Suppressor macrophage (primary cell): ENCODE results near the gene POLR1H.
"Not testable (repeated sequence)": the region's sequence is repeated elsewhere in the genome, so short reads cannot be mapped to it uniquely, and the experiment has no call there.

Source experiments
- DNase-seq, 4 experiments: peaks; one replicate each; pipeline ENCODE4 v3.0.0-alpha.2; 2020 to 2022
- total RNA-seq, 17 experiments: gene quantifications; one replicate each; lab custom pipeline; 2026; ENCODE audit warnings: mixed read lengths in 6 of 17, inconsistent platforms in 3 of 17; lab: John Stamatoyannopoulos, UW

Gene POLR1H, protein sequence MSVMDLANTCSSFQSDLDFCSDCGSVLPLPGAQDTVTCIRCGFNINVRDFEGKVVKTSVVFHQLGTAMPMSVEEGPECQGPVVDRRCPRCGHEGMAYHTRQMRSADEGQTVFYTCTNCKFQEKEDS
- total RNA-seq, result 2.4 to 9.8 (median 7.1) reads per million in 17 experiments

DNA sequence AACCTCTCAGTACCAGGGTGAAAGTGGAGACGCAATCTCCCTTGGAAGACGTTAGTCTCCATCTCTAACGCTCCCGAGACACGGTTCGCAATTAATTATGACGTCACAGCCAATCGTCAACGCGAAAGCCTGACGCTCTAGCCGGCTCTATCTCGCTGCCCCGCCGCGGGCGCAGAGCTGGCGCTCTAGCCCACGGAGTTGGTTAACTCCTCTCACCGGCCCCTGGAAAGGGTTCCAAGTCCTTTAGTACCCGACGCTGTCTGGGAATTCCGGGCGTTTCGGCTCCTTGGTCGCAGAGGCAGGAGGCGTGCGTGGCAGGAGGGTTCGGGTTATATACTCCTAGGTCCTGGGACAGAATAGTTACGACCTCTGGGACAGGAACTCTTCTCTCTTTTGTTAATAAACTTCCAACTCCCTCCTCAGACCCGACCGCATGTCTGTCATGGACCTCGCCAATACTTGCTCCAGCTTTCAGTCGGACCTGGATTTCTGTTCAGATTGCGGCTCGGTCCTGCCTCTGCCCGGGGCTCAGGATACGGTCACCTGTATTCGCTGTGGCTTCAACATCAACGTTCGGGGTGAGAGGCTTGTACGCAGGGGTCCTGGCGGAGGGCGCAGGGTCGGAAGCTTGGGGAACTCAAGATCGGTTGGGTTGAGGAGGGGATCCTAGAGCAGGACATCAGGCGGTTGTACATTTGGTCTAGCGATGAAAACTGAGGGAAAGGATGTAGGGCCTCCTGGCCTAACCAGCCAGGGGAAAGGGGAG, at the start of gene POLR1H:
Gene POLR1H (plus strand): TSS at position 174 of the 766 bp plus-strand sequence. CDS start 260 bp downstream, at position 434.
- peak; percentile 95 to 98 (median 98) for DNase-seq

DNA sequence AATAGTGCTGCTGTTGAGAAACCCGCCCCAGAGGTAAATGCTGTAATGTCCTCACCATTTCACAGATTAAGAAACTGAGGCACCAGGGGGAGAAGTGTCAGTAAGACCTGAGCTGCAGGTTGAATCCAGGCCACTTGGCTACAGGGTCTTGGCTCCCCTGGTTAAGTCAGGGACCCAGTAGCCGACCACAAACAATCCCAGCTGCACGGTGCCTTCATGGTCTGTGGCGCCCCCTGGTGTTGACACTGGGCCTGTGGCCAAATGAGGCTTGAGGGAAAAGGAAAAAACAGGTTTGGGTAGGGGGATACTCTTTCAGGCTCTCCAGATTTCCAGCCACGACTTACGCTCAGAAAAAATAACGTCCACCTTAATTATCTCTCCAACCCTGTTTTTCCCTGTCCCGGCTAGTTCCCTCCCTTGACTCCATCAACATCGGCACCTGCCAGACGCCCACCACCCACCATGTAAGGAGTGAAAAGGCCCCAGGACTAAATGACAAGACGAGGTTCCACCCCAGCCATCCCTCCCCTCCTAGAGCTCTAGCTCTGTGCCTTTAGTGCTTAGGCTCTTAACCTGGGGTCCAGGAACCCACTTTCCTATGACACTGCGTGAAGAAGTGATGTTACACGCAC, 47.7 kb upstream of the POLR1H start:
- peak in 3 of 4 experiments; percentile 13 to 37 (median 36) for DNase-seq

DNA sequence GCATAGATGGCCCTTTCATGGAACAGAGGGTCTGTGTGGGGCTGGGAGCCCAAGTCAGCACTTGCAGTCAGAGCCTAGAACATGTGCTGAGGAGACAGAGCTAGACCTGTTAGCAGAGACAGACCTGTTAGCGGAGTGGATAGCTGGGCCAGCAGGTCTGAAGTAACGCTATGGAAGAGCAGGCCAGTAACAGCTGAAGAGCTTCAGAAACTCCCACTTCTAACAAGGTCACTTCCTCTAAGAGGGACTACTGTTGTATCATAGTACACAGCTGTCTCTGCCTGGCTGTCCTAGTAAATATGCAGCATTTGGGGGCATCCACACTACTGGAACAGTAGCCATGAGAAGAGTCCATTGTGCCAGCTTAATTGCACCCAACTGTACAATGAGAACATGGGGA, 41.2 kb upstream of the POLR1H start:
- peak in 2 of 4 experiments; percentile 21 to 39 for DNase-seq

DNA sequence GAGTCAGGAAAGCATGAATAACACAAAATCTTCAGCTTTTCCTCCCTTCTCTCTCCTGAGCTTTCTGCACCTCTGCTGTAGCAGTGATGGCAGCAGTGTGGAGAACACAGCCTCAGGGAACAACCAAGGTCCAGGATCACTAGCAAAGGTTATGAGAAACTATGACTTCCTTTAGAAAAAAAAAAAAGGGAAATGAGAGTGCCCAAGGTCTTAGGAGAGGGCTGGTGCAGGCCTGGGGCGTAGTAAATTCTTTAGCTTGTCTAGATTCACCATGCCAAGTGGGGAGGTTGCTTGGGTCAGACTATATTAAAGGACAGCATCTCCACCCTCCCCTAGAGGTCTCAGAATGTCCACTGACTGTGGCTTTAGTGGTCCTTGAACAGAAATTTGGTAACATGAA, 40.4 kb upstream of the POLR1H start:
- peak in 3 of 4 experiments; percentile 28 to 51 (median 34) for DNase-seq

DNA sequence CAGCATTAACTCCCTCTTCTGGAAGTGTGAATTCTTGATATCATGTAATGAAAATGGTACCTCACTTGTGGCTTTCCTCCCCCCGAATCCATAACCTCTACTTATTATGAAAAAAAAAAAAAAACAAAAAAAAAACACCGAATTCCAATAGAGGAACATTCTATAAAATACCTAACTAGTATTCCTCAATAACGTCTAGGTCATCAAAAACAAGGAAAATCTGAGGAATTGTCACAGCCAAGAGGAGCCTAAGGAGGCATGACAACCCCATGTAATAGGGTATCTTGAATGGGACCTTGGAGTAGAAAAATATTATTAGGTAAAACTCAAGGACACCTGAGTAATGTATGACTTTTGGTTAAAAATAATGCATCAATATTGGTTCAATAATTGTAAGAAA, 38.9 kb upstream of the POLR1H start:
- no peak for DNase-seq

DNA sequence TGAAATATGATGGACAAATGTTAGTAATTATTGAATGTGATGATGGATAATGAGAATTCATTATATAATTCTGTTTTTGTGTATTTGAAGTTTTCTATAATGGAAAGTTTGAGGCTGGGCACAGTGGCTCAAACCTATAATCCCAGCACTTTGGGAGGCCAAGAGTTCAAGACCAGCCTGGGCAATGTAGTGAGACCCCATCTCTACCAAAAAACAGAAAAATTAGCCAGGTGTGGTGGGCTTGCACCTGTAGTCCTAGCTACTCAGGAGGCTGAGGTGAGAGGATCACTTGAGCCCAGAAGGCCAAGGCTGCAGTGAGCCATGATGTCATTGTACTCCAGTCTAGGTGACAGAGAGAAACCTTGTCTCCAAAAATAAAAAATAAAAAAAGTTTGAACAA, 38.4 kb upstream of the POLR1H start:
- DNase-seq, result not testable (repeated sequence)

DNA sequence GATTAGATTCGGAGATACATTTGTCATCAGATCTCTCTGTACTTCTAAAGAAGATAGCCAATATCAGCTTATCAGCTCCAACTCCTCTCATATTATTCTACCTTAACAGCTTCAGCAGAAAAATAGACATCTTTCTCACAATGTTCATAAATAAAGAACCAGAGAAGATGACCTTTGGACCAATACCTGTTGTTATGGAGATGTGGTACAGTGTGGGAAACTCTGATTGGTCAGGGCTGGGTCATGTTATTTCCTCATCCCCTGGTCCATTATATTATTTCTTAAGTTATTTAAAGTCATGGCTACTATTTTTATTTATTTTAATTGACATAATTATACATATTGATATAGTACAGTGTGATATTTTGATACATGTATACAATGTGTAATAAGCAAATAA, 35.9 kb upstream of the POLR1H start:
- no peak for DNase-seq

DNA sequence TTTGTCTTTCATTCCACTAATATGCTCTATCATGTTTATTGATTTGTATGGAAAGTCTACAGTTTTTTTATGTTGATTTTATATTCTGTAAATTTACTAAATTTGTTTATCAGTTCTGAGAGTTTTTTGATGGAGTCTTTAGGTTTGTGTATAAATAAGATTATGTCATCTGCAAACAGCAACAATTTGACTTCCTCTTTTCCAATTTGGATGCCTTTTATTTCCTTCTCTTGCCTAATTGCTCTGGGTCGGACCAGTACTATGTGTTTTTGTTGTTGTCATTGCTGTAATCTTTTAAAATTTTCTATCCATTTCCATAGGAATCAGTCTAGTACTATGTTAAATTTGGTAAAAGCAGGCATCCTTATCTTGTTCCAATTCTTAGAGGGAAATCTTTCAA, 31.5 kb upstream of the POLR1H start:
- DNase-seq, result peak in 2 of 4 experiments; percentile 52 to 54

DNA sequence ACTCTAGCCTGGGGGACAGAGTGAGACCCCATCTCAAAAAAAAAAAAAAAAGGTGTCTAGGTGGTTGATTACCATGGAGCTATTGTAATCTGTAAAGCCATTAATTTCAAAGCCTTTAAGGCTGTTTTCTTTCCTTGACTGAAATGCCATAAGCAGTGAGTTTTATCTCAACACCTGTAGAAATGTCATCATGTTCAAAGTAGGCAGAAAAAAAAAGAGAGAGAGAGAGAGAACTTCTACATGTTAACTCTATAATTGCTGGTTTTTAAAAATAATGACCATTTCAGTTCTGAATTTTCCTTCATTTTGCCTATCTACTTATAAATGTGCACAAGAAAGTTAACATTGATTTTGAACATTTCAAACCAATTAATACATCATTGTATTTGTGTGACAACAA, 29.7 kb upstream of the POLR1H start:
- DNase-seq, result no peak

DNA sequence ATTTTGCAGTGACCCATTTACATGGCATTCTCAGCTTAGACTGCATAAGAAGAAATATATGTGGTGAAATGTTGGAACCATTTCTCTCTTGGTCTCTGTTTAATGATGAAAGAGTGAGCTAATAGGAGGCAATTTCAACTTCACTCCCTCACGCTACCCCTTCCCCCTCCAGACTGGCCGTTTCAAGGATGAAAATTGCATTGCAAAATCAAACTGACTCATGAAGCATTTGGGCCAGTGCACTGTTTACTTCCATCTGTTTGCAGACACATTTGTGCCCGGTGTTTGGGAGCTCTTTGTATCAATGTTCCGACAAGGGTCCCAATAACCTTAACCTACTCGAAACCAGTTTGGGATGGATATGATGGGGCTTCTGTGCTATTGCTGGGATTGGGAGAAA, 27.6 kb upstream of the POLR1H start:
- peak; percentile 54 to 85 (median 78) for DNase-seq

DNA sequence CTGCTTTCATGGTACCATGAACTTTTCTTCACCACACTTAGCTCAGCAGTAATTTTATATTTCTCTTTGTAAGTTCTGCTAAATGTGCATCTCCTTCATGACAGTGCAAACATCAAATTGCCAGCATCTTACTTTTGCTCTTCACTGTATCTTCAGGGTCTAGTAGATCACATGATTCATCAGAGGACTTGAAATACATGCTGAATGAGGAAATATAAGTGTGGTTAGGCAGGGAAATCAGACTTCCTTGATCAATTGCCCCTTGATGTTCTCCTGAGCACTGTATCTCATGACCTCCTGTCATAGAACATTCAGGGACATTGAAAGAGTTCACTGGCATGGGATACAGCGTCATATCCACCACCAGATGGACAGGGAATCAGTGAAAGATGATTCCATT, 25.3 kb upstream of the POLR1H start:
- peak; percentile 22 to 62 (median 30) for DNase-seq

DNA sequence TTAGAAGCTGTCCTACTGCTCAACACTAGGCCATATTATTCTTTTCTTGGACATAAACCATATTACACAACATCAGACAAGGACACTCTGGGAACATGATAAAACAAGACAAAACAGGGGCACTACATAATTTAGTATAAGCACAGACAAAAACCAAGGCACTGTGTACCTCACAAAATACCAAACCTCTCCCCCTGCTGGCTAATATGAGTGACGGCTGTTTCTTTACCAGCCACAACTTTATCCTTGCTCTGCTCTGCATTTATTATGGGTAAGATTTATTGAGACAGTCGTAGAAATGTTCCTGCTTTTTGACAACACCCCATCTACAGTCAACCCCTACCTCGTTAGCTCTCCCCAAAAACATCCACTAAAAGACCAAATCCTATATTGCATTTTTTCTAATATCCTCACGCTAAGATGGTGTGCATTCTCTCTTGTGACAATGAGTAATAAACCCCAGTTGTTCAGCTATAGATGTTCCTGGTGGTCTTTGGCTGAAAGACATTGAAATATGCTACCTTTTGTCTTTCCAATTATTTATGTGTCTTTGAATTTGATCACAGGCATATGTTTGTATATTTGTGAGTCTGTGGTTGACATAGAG, 23.8 kb upstream of the POLR1H start:
- DNase-seq, result peak in 3 of 4 experiments; percentile 24 to 59 (median 49)

DNA sequence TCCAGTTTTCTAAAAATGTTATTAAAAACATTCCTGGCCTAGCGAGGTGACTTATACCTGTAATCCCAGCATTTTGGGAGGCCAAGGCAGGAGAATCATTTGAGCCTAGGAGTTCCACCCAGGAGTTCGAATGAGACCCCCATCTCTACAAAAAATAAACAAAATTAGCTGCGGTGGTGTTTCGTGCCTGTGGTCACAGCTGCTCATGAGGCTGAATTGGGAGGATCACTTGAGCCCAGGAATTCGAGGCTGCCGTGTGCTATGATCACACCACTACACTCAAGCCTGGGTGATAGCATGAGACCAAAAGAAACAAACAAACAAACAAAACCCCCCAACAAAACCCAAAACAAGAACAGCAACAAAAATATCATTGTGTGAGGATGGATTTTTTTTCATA, 19.8 kb upstream of the POLR1H start:
- DNase-seq, result no peak

DNA sequence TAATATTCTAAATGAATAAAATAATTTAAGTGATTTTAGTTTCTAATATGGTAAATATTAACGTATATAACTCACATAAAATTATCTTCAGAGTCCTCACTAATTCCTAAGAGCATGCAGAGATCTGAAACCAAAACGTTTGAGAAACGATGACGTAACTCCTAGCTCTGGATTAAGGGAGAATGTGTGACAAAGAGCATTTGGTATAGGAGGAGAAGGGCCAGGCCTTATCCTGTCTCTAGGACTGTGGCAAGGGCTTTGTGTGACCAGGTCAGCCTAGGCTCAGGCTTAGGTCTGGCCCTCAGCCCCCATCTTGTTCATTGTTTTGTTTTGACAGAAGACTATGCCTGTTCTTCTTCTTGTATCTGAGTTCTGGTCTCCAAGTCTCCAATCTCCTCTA, 19.2 kb upstream of the POLR1H start:
- DNase-seq, result peak in 1 of 4 experiments; percentile 29

DNA sequence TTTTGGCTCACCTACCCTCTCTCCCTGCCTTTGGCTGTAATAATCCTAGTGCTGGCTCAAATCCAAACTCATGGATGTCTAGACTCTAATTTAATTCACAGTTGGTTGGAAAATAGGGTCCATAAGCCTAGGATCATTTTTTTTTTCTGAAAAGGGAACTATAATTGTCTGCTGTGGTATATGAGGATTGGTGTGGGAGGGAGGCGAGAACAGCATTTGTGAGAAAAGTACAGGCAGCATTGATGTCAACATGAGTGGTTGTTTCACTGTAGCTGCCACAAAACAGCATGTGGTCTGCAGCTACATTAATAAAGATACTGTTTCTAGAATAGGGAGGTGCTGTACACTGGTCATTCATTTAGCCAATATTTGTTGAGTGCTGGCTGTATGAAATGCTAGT, 18.6 kb upstream of the POLR1H start:
- DNase-seq, result peak; percentile 38 to 78 (median 72)

DNA sequence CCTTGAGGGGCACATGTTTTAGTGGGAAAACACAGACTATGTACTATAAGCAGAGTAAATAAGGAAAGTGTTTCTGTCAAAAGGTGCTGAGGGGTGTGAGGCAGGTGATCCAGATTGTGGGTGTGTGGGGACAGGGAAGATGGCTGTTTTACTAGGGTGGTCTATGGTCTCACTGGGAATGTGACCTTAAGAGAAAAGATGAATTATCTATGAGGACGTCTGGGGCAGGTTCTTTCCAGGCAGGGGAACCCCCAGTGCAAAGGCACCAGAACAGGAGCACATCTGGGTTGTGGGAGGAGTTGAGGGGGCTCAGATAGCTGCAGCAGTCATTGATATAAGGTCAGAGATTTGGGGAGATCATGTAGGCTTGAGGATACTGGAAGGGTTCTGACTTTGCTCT, 18.2 kb upstream of the POLR1H start:
- DNase-seq, result no peak

DNA sequence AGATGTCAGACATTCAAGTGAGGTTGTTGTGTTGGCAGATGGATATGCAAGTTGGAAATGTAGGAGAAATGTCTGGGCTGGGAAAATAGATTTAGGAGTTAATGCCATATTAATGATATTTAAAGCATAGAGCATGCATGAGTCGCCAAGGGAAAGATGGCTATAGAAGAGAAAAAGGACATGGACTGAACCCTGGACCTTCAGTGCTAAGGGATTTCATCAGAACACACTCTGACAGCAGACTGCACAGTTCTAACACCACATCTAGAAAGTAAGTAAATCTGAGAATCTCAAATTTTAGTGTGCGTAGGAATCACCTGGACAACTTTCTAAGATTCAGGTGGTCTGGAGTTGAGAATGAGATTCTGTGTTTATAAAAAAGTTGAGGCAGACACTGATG, 17.3 kb upstream of the POLR1H start:
- DNase-seq, result no peak

DNA sequence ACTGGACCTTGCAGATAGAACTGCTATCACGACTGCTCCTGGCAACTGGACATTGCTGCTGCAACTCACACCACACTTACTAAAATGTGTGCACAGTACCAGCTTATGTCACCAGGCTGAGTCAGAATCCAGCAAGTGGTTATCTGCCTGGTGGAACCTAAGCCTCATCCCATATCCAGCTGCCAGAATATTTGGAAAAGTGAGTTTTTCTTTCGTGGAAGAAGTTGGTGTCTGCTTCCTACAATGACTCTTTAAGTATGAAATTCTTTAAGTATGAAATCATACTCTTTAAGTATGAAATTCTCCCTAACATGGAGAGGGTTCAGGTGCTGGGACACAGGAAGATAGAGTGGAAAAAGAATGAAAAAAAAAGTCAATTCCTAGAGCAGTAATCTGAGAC, 16.4 kb upstream of the POLR1H start:
- DNase-seq, result peak in 1 of 4 experiments; percentile 14

DNA sequence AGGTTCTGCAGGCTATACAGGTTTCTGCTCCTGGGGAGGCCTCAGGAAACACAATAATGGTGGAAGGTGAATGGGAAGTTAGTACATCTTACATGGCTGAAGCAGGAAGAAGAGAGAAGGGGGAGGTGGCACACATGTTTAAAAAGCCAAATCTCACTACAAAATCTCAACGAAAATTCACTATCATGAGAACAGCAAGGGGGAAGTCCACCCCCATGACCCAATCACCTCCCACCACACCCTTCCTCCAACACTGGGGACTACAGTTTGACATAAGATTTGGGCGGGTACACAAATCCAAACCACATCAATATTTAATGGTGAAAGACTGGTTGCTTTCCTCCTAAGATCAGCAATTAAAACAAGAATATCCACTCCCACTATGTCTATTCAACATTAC, 13.8 kb upstream of the POLR1H start:
- DNase-seq, result peak; percentile 28 to 58 (median 48)

DNA sequence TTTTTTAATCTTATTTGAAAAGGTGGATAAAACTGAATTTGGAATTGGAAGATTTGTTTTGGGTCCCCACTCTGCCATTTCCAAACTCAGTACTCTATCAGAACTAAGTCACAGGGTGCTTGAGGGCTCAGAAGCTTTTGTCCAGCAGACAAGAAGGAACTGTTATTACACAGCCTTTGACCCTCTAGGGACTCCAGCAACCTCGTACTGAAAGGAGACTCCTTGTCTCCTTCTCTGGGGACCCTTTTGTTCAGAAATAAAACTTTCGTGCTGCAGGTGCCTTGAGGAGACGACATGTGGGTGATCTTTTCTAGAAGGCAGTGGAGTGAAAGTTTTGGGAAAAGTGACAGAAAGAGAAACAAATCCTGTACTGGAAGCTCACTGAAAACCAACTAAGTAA, 7.4 kb upstream of the POLR1H start:
- no peak for DNase-seq

DNA sequence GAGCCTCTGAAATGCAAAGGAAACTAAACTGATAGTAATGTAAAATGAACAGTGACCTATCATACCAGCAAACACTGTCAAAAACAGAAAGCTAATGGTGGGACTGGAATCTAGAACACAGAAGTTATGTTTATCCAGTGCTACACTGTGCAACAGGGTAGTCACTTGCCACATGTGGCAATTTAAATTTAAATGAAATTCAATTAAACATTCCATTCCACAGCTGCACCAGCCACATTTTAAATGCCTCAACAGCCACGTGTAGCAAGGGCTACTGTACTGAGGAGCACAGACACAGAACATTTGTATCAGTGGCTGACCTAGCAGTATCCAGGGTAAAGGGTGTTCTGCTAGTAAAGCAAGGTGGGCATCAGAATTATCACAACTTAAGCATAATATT, 5.6 kb upstream of the POLR1H start:
- DNase-seq, result no peak

DNA sequence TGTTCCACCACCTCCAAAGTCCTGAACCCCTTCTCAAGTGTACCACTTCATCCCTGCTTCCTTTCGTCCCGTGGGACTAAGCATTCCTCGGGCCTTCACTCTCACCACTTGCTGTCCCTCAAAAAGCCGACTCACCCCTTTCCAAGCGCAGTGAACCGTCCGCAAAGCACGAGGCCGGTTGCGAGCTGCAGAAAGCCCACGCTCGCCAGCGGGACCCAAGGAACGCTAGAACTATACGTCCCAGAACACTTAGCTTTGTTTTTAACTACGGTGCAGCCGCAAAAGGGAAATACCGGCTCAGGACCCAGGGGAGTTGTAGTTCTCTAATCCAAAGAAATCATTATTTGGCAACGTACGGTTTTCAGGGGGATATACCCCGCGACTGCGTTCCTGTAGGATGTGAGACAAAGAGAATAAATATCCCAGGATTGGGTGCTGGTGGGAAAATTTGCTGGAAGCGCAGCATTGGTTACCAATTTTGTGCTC, 416 bp upstream of the POLR1H start:
- DNase-seq, result peak; percentile 68 to 86 (median 78)

DNA sequence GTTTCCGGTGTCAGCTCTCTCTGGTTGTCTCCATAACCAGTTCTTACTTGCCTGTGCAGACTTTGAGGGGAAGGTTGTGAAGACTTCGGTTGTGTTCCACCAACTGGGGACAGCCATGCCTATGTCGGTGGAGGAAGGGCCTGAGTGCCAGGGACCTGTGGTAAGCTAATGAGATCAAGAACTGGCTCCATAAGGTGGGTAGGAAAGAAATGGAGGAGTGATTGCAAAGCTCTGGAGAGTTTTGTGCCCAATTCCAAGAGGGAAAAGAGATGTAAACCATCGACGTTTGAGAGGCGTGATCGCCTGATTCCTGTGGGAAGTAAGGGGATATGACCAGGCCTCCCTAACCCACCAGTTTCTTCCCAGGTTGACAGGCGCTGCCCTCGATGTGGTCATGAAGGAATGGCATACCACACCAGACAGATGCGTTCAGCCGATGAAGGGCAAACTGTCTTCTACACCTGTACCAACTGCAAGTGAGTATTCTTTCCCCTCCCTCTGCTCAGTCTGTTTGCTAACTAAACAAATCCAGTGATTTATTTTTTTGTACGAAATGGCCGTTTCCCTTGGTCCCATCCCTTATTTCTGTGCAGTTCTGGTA, 893 bp downstream of the POLR1H start:
- DNase-seq, result peak in 1 of 4 experiments; percentile 13
